ELF-1 (cell line): Measurements from ENCODE around the gene GRIP1.

ENCODE experiments used
- DNase-seq: peaks from one replicate; pipeline ENCODE4 v3.0.0-alpha.2; 2016; ENCODE audit warnings: low read depth, low spot score

Gene GRIP1, protein sequence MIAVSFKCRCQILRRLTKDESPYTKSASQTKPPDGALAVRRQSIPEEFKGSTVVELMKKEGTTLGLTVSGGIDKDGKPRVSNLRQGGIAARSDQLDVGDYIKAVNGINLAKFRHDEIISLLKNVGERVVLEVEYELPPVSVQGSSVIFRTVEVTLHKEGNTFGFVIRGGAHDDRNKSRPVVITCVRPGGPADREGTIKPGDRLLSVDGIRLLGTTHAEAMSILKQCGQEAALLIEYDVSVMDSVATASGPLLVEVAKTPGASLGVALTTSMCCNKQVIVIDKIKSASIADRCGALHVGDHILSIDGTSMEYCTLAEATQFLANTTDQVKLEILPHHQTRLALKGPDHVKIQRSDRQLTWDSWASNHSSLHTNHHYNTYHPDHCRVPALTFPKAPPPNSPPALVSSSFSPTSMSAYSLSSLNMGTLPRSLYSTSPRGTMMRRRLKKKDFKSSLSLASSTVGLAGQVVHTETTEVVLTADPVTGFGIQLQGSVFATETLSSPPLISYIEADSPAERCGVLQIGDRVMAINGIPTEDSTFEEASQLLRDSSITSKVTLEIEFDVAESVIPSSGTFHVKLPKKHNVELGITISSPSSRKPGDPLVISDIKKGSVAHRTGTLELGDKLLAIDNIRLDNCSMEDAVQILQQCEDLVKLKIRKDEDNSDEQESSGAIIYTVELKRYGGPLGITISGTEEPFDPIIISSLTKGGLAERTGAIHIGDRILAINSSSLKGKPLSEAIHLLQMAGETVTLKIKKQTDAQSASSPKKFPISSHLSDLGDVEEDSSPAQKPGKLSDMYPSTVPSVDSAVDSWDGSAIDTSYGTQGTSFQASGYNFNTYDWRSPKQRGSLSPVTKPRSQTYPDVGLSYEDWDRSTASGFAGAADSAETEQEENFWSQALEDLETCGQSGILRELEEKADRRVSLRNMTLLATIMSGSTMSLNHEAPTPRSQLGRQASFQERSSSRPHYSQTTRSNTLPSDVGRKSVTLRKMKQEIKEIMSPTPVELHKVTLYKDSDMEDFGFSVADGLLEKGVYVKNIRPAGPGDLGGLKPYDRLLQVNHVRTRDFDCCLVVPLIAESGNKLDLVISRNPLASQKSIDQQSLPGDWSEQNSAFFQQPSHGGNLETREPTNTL

GRCh38 chr12:66678338-66679275, at the start of gene GRIP1:
GRIP1 (minus strand) TSS chr12:66679076; CDS start chr12:66678904, 172 bp downstream.
- DNase-seq, result peak; percentile 35

DNA sequence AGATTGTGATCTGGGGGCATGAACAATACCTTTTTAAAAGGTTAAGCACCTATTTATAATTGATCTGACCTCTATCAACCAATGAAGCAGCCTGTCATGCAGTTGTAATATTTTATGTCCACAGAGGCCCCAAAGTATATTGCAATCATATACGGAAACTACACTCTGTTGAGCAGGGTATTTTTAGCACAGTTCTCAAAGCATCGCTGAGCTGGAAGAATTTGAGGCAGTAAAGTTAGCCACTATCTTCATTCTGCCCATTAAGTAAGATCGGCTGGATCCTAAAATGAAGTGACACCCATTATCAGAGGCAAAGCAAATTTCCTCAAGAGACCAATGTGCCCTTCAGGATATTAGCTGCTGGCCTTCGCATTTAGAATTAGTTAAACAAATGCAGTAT, 47.7 kb upstream of the GRIP1 start:
- no peak for DNase-seq

- DNase-seq, result no peak
Observed at GRCh38 chr12:66725031-66725430, 46.2 kb upstream of the GRIP1 start.

DNA sequence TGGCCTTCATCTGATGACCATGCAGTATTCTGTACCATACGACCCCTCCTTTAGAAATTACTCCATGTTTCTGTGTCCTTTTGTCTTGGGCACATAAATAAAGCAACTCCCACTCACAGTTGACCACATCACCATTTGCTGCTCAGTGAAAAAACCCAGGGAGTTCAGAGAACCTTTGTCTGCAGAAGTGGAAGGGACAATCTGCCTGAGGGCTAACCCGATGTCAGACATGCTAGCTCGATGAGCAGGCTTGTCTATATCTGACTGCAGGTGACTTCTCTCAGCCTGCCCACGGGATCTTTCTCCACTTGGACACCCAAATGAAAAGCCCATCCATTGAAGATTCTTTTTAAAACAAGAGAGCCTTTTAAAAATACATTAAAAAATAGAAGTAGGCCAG, 45.7 kb upstream of the GRIP1 start:
- DNase-seq, result peak; percentile 27

GRCh38 chr12:66724026-66724425, 45.1 kb upstream of the GRIP1 start:
- no peak for DNase-seq

DNA sequence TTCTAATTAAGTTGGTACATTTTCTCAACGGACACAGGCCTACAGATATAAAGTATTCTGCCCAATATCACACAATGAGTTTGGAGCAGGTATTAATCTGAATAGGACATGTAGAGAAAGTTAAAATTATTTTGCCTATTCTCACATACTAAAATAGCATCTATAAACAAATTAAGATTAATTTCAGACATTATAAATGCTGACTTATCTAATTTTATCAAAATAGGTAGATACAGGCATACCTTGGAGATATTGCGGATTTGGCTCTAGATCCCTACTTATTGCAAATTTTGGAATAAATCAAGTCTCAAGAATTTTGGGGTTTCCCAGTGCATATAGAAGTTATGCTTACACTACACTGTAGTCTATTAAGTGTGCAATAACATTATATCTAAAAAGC, 41.0 kb upstream of the GRIP1 start:
- DNase-seq, result no peak

GRCh38 chr12:66717036-66717673, 38.3 kb upstream of the GRIP1 start:
- no peak for DNase-seq

- DNase-seq, result no peak
Observed at GRCh38 chr12:66716522-66716921, 37.6 kb upstream of the GRIP1 start.

DNA sequence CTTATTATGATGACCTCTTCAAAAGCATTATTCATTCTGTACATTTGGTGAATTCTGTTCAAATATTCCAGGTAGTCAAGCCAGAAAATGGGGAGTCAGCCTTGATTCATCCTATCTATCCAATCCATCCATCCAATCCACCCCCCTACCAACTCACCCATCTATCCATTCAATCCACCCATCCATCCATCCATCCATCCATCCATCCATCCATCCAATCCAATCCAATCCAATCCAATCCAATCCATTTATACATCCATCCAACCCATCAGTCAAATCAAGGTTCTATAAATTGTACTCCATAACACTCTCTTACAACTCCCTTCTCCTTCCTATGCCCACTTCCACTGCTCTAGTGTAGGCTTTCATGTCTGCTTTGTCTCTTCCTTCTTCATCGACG, 35.8 kb upstream of the GRIP1 start:
- no peak for DNase-seq

GRCh38 chr12:66713984-66714383, 35.1 kb upstream of the GRIP1 start:
- DNase-seq, result no peak

GRCh38 chr12:66709893-66710292, 31.0 kb upstream of the GRIP1 start:
- no peak for DNase-seq

- DNase-seq, result no peak
Observed at GRCh38 chr12:66709457-66709773, 30.5 kb upstream of the GRIP1 start.

DNA sequence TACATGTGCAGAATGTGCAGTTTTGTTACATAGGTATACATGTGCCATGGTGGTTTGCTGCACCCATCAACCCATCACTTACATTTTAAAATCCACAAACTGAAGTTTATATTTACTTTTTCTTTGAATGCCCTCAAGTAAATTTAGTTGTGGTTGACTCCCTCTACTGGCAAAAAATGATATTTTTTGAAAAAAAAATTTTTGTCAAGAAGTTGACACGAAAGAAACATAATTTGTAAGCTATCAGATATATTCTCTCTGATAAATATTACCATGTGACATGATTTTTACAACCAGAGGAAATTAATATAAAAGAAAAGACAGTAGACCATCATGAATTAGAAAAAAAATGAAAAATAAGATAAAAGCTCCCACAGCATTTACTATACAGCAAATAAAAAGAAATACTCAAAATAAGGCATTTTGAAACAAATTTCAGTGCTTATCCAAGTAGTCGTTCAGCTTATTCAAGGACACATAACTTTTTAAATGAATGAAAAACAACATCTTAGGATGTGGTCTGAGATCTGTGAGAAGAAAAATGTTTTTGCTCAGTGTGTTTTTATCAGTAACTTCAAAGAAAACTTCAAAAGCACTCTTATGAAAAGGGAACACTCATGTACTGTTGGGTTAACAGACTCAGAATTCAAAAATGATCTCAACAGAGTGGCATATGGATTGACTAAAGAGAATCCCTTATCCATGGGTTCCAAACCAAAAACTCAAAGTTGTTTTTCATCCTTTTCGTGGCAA, 30.0 kb upstream of the GRIP1 start:
- no peak for DNase-seq

- DNase-seq, result no peak
Observed at GRCh38 chr12:66707002-66707697, 28.3 kb upstream of the GRIP1 start.

DNA sequence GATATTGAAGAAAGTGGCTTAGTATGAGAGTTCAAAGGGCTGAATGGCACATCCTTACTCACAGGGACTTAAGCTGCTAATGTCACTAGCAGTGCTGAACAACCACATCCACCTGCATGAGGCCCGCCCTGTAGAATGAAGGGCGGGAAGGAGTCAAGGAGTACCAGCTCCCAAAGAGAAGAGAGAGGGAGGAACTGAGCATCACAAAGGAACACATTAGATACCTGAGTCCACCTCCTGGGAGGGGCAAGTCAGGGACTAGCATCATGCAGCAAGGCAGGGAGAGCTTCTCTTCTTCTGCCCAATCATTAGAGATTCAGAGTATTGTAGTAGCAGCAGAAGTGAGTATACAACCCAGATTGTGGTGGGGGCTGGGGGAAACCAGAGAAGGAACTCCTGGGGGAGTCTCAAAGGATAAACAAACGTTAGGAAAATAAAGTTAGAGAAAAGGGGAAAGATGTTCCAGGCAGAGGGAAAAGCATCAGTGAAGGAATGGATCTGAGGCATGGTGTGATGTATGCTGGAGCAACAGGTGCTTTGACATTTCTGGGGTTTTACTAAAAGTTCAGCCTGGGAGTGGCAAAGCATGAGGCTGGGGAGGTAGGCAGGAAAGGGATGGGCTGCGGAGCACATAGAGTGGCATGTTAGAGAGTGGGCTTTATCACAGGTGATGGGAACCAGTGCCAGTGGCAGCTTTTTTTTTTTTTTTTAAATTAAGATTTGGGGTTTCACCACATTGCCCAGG, 21.0 kb upstream of the GRIP1 start:
- no peak for DNase-seq

DNA sequence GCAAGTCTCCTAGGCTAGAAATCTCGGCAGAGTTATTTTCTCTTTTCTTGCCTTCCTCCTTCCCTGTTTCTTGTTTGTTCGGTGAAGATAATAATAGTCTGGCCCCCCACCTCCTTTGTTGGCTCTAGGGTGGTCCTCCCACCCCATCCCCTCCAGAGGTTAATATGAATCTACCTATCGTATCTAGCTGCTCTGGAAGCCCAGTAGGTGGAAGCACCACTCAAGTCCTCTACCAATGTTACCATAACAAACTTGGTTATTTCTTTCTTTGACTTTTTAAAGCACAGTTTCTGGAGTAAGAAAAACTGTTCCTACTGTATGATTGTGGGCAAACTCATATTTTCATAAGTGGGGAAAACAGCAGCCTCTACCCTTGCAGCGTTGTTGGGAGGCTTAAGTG, 19.7 kb upstream of the GRIP1 start:
- no peak for DNase-seq

DNA sequence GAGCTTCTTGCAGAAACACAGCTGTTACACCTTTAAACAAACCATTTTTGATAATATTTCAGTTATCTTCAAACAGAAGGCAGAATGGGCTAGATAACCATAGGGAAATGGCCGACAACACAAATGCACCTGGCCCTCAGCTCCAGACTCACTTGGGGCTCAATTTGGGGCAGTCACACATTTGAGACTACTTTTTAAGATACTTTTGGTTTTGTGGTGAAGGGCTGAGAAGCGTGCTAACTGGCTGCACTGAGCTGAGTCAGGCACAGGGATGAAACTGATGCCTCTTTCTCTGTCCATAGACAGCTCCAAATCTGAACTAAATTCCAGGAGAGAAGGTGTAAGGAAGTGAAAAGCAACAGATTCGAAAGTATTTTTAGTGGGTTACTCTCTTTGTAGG, 18.5 kb upstream of the GRIP1 start:
- DNase-seq, result no peak

DNA sequence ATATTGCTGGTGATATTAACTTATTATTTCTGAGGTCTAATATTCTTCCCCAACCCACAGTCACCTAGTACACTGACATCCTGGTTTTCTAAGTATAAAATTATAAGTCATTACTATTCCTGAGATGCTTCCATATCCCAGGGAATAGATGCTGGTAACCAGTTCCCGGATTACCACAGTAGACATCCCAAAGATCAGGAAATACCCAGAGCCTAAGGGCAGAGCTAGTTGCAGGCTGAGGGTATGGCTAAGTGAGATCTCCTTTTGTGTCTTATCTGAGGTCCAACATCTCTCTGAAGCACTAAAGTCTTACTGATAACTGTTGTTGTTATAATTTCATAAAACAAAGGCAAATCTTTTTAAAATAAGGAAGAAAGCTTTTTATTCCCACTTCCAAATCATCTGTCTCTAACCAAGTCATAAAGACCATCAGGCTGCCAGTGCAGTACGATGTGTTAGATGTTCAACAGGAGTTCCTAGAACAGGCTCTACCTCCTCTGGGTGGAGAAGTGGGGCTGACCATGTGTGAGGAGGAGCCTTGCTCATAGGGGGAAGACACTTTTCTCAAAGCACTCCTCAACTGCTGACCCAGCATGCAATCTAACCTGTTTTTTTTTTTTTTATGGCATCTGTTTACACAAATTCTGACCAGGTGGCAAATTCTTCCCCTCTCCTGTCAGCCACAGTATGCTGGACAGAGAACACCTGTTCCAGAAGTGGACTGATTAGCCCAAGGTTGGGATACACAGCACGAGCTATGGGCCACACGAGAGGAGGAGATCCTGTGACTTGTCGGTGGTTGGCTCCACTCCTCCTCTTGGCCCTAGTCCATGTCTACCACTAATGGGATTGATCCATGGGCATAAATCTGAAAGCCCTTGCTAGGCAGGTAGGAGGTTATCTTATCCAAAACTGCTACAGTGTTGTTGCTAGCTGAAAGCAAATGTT, 16.1 kb upstream of the GRIP1 start:
- no peak for DNase-seq
